HCT116 (cell line): Measurements from ENCODE around the gene KCNG1. TPM values are rescaled to one million over a fixed set of nuclear protein-coding genes. Genes with fewer than 3 reads are reported as not detected.

ENCODE experiments used
- ATAC-seq: fragments of 200-7000 bp; cut with Tn5 transposase; 2 replicates; pipeline ENCODE4 v1.9.1; 2020; ENCODE audit warnings: mild to moderate bottlenecking, moderate library complexity
- BruUV-seq: library from RNA; stranded (reverse); fragments of 400-500 nt; replicated peaks from 2 replicates; lab custom pipeline; 2021; lab: Mats Ljungman, UMichigan
- CTCF ChIA-PET: fragments of 300-600 bp; sonication (Branson Sonifier 250); formaldehyde crosslinking; loops from one replicate; lab custom pipeline; 2021; ENCODE audit warnings: antibody characterized with exemption; lab: Charles Lee
- POLR2A ChIA-PET: fragments of 300-600, 350-600 bp; sonication (Branson Sonifier 250); formaldehyde crosslinking; loops from one replicate; lab custom pipeline; 2021; ENCODE audit warnings: antibody characterized with exemption; lab: Charles Lee
- RAD21 ChIA-PET, 2 experiments: fragments of 300-600 bp; sonication (Branson Sonifier 250); formaldehyde crosslinking; loops; one replicate each; lab custom pipeline; 2023; ENCODE audit warnings: low total read pairs in 2 of 2; ENCODE audit not compliant: uncharacterized antibody in 2 of 2, unreplicated experiment in 2 of 2, low non-redundant PET in 1 of 2; lab: Charles Lee
- DNase-seq: peaks from one replicate; pipeline ENCODE4 v3.0.0-alpha.2; 2010; ENCODE audit warnings: low read depth, low spot score
- H2AFZ ChIP-seq: fragments of 200-600 bp; shearing (Covaris generic), sonication (generic); 2 replicates; pipeline ENCODE4 v1.6.1; 2017; ENCODE audit warnings: low read depth, mixed run types, mixed read lengths, antibody characterized with exemption, low read length; ENCODE audit not compliant: poor library complexity, severe bottlenecking
- H3K27ac ChIP-seq: 2 replicates; pipeline ENCODE4 v1.5.1; 2012; ENCODE audit warnings: low read depth, low read length
- H3K27me3 ChIP-seq: fragments of 200-600 bp; sonication (generic); 2 replicates; pipeline ENCODE4 v1.6.1; 2016; ENCODE audit warnings: mixed run types, low read length, mixed read lengths; ENCODE audit not compliant: insufficient read depth
- H3K36me3 ChIP-seq, 2 experiments: fragments of 200-500 bp in 1 of 2; fragments of 200-600 bp in 1 of 2; sonication (Bioruptor generic) in 1 of 2; sonication (generic) in 1 of 2; 2 replicates each; pipeline versions ENCODE4 v1.5.1 to v1.6.1; 2014 to 2016; ENCODE audit warnings: low read length in 2 of 2, inconsistent platforms in 1 of 2, mixed read lengths in 1 of 2, mixed run types in 1 of 2; ENCODE audit not compliant: insufficient read depth in 2 of 2, control insufficient read depth in 1 of 2
- H3K4me1 ChIP-seq, 2 experiments: fragments of 200-600 bp in 1 of 2; sonication (generic) in 1 of 2; 2 replicates each; pipeline versions ENCODE4 v1.5.1 to v1.6.1; 2012 to 2017; ENCODE audit warnings: low read length in 2 of 2, inconsistent platforms in 1 of 2, mild to moderate bottlenecking in 1 of 2, mixed read lengths in 1 of 2, mixed run types in 1 of 2, moderate library complexity in 1 of 2; ENCODE audit not compliant: insufficient read depth in 2 of 2, control insufficient read depth in 1 of 2
- H3K4me2 ChIP-seq: fragments of 200-600 bp; sonication (generic); 2 replicates; pipeline ENCODE4 v1.6.1; 2017; ENCODE audit warnings: mixed run types, low read length, mixed read lengths
- H3K4me3 ChIP-seq, 2 experiments: fragments of 200-600 bp in 1 of 2; sonication (generic) in 1 of 2; replicated peaks in 1 of 2; 2 replicates each; pipeline ENCODE4 v1.5.1; 2011 to 2016; ENCODE audit warnings: low read length in 2 of 2, control low read depth in 1 of 2, low read depth in 1 of 2, mild to moderate bottlenecking in 1 of 2, mixed read lengths in 1 of 2, mixed run types in 1 of 2
- H3K79me2 ChIP-seq: fragments of 200-600 bp; sonication (generic); 2 replicates; pipeline ENCODE4 v1.6.1; 2017; ENCODE audit warnings: mild to moderate bottlenecking, mixed run types, low read length, moderate library complexity, mixed read lengths; ENCODE audit not compliant: insufficient read depth
- H3K9ac ChIP-seq: fragments of 200-600 bp; sonication (generic); 2 replicates; pipeline ENCODE4 v1.6.1; 2016; ENCODE audit warnings: low read length, mixed read lengths
- H3K9me2 ChIP-seq: fragments of 200-600 bp; sonication (generic), shearing (Covaris generic); 2 replicates; pipeline ENCODE4 v1.6.1; 2017; ENCODE audit warnings: mixed run types, mild to moderate bottlenecking, moderate library complexity; ENCODE audit not compliant: insufficient read depth
- H3K9me3 ChIP-seq, 2 experiments: fragments of 200-500 bp in 1 of 2; fragments of 200-600 bp in 1 of 2; sonication (Bioruptor generic) in 1 of 2; sonication (generic) in 1 of 2; 2 replicates each; pipeline ENCODE4 v1.6.1; 2014 to 2017; ENCODE audit warnings: low read length in 2 of 2, mixed read lengths in 2 of 2, inconsistent platforms in 1 of 2, low read depth in 1 of 2, mild to moderate bottlenecking in 1 of 2, mixed run types in 1 of 2, moderate library complexity in 1 of 2; ENCODE audit not compliant: control insufficient read depth in 1 of 2, insufficient read depth in 1 of 2
- H4K20me1 ChIP-seq: fragments of 200-600 bp; sonication (generic), shearing (Covaris generic); 2 replicates; pipeline ENCODE4 v1.6.1; 2017; ENCODE audit warnings: mixed run types, mild to moderate bottlenecking, moderate library complexity; ENCODE audit not compliant: insufficient read depth
- ATF3 ChIP-seq: IDR thresholded peaks from 2 replicates; pipeline ENCODE4 v1.6.1; 2012
- CTCF ChIP-seq, 3 experiments: fragments of 200-600 bp in 1 of 3; sonication (generic) in 1 of 3; IDR thresholded peaks in 2 of 3; conservative IDR thresholded peaks in 1 of 3; 2 replicates each; pipeline ENCODE4 v1.5.1; 2012 to 2017; ENCODE audit warnings: low read depth in 2 of 3, low read length in 2 of 3, antibody characterized with exemption in 1 of 3, borderline replicate concordance in 1 of 3, control low read depth in 1 of 3, mild to moderate bottlenecking in 1 of 3, mixed read lengths in 1 of 3, mixed run types in 1 of 3, moderate library complexity in 1 of 3; ENCODE audit not compliant: insufficient read depth in 1 of 3
- EGR1 ChIP-seq: IDR thresholded peaks from 2 replicates; pipeline ENCODE4 v1.6.1; 2012; ENCODE audit warnings: low read depth
- ELF1 ChIP-seq: IDR thresholded peaks from 2 replicates; pipeline ENCODE4 v1.6.1; 2012; ENCODE audit warnings: low read depth, borderline replicate concordance
- EZH2 ChIP-seq: fragments of 200-600 bp; sonication (generic); IDR thresholded peaks from 2 replicates; pipeline ENCODE4 v1.6.1; 2017; ENCODE audit warnings: antibody characterized with exemption, mixed run types
- EZH2phosphoT487 ChIP-seq: fragments of 200-600 bp; IDR thresholded peaks from 2 replicates; pipeline ENCODE4 v1.6.1; 2018; ENCODE audit warnings: antibody characterized with exemption, borderline replicate concordance
- FOSL1 ChIP-seq: IDR thresholded peaks from 2 replicates; pipeline ENCODE4 v1.6.1; 2012; ENCODE audit warnings: low read depth
- JUND ChIP-seq: IDR thresholded peaks from 2 replicates; pipeline ENCODE4 v1.6.1; 2012
- MAX ChIP-seq: IDR thresholded peaks from 2 replicates; pipeline ENCODE4 v1.6.1; 2012
- POLR2A ChIP-seq: IDR thresholded peaks from 2 replicates; pipeline ENCODE4 v1.7.0; 2011; ENCODE audit warnings: borderline replicate concordance; ENCODE audit not compliant: insufficient read depth, insufficient read length; ENCODE audit errors: extremely low read depth
- RAD21 ChIP-seq: IDR thresholded peaks from 2 replicates; pipeline ENCODE4 v1.6.1; 2012; ENCODE audit warnings: low read depth, mild to moderate bottlenecking
- SP1 ChIP-seq: IDR thresholded peaks from 2 replicates; pipeline ENCODE4 v1.6.1; 2012; ENCODE audit warnings: low read depth
- SRF ChIP-seq: IDR thresholded peaks from 2 replicates; pipeline ENCODE4 v1.6.1; 2012; ENCODE audit warnings: low read depth
- TCF7L2 ChIP-seq: IDR thresholded peaks from 2 replicates; pipeline ENCODE4 v1.7.0; 2011; ENCODE audit warnings: borderline replicate concordance, inconsistent platforms; ENCODE audit not compliant: insufficient read depth, insufficient read length; ENCODE audit errors: extremely low read depth
- YY1 ChIP-seq: IDR thresholded peaks from 2 replicates; pipeline ENCODE4 v1.6.1; 2011; ENCODE audit warnings: low read length, low read depth, moderate library complexity, mild to moderate bottlenecking; ENCODE audit not compliant: insufficient replicate concordance; ENCODE audit errors: extremely low read depth
- ZBTB33 ChIP-seq: IDR thresholded peaks from 2 replicates; pipeline ENCODE4 v1.6.1; 2011; ENCODE audit warnings: mild to moderate bottlenecking, low read length, moderate library complexity; ENCODE audit not compliant: insufficient replicate concordance; ENCODE audit errors: extremely low read depth
- ZFX ChIP-seq: fragments of 450-650 bp; IDR thresholded peaks from 2 replicates; pipeline ENCODE4 v1.6.1; 2017
- intact Hi-C: fragments of 100-400 bp; cut with micrococcal nuclease; formaldehyde crosslinking; loops from 2 replicates; pipeline ENCODE4 v1.10.0; 2022
- total RNA-seq: library from RNA; stranded (reverse); gene quantifications from one replicate; pipeline ENCODE4 v1.2.1, GENCODE V29; 2021; ENCODE audit not compliant: unreplicated experiment

Gene KCNG1
- total RNA-seq, 1 experiment from 2014 or later, result 54.6 TPM

GRCh38 chr20:50959543-50960126 lies 63.3 kb downstream of the KCNG1 start (continued):
- TF ChIP-seq ZBTB33 (no peak), EGR1 (no peak)

- H3K79me2 ChIP-seq, result peaks cover 76% of the 10 kb centered on the region
- BruUV-seq, result TSS peak; percentile 76
- RAD21 ChIA-PET, result no interaction called here
- TF ChIP-seq MAX (peak; percentile 74), SRF (peak; percentile 81), FOSL1 (no peak), ATF3 (no peak), POLR2A (no peak), EZH2 (no peak), CTCF (IDR thresholded peaks at IDR 0.05 in 2 of 3, conservative IDR thresholded peaks at IDR 0.05 in 1 of 3; ENCODE audit: borderline replicate concordance in 1 of 3, insufficient read depth in 1 of 3, low read depth in 2 of 3, low read length in 2 of 3) (no peak), TCF7L2 (peak; percentile 4), SP1 (peak; percentile 64; the same call in 1 of the 2 replicates), ZFX (peak; percentile 62), ELF1 (peak; percentile 67), EGR1 (peak; percentile 62), YY1 (peak; percentile 91), RAD21 (no peak), JUND (peak; percentile 72), EZH2phosphoT487 (no peak)
Measured at GRCh38 chr20:50958615-50959542, 64.0 kb downstream of the KCNG1 start, which contains the start of gene MOCS3. MOCS3 (plus strand) TSS chr20:50958818; CDS start chr20:50958843, 25 bp downstream.

More at GRCh38 chr20:50958615-50959542, 64.0 kb downstream of the KCNG1 start, which contains the start of gene MOCS3:
- Histone ChIP-seq H3K9me2 (no peaks in the 10 kb centered on the region), H3K27me3 (no peaks in the 10 kb centered on the region), H3K9ac (peak within 1 kb of the TSS; percentile 96), H3K4me2 (peak within 1 kb of the TSS; percentile 82), H3K36me3 (peaks cover 0 to 14% of the 10 kb centered on the region in 2 experiments; a peak in 3 of 4 replicates), H3K4me3 (peak within 1 kb of the TSS; percentile 60 to 77), H3K27ac (peak within 1 kb of the TSS; percentile 66), H2AFZ (peak within 1 kb of the TSS; percentile 80), H3K9me3 (no peaks in the 10 kb centered on the region), H3K4me1 (peaks cover 14 to 19% of the 10 kb centered on the region in 2 experiments), H4K20me1 (peaks cover 19% of the 10 kb centered on the region; the same call in 1 of the 2 replicates)
- CTCF ChIA-PET, result interaction anchor here (1.0 to 1.9 kb wide), 5 partner anchors 23 to 164 kb away, joined by 3 to 7 read pairs (median 5); partner anchors contain the start of gene BCAS4
- POLR2A ChIA-PET, result interaction anchor here (0.8 to 2.3 kb wide), 7 partner anchors 8 to 164 kb away, joined by 3 to 9 read pairs (median 4); partner anchors contain the start of genes ADNP and BCAS4
- ATAC-seq (peak; percentile 83), DNase-seq (peak; percentile 90)
- intact Hi-C loops, result no loop called here
